H9 (cell line): ENCODE measurements around the gene ROR1. TPM values are rescaled to one million over a fixed set of nuclear protein-coding genes. Genes with fewer than 3 reads are reported as not detected.

Source experiments
- DNase-seq: peaks from one replicate; pipeline ENCODE4 v3.0.0-alpha.2; 2017
- H2AFZ ChIP-seq: one replicate; pipeline ENCODE4 v1.6.1; 2013; ENCODE audit warnings: mild to moderate bottlenecking, low read length, control low read depth, moderate library complexity
- H2AK5ac ChIP-seq: 2 replicates; pipeline ENCODE4 v1.6.1; 2013; ENCODE audit warnings: low read length, control low read depth, mixed read lengths; ENCODE audit not compliant: insufficient read length
- H2BK120ac ChIP-seq: one replicate; pipeline ENCODE4 v1.6.1; 2013; ENCODE audit warnings: low read depth, mild to moderate bottlenecking, low read length, control low read depth, inconsistent platforms; ENCODE audit not compliant: poor library complexity, severe bottlenecking
- H2BK12ac ChIP-seq: 2 replicates; pipeline ENCODE4 v1.6.1; 2013; ENCODE audit warnings: low read length, control low read depth, mixed read lengths, low read depth; ENCODE audit not compliant: insufficient read length
- H2BK15ac ChIP-seq: 2 replicates; pipeline ENCODE4 v1.6.1; 2013; ENCODE audit warnings: low read depth, low read length, control low read depth
- H2BK20ac ChIP-seq: one replicate; pipeline ENCODE4 v1.6.1; 2013; ENCODE audit warnings: low read depth, mild to moderate bottlenecking, low read length, control low read depth, inconsistent platforms; ENCODE audit not compliant: poor library complexity, severe bottlenecking
- H2BK5ac ChIP-seq: 2 replicates; pipeline ENCODE4 v1.6.1; 2013; ENCODE audit warnings: low read length, control low read depth, mixed read lengths; ENCODE audit not compliant: insufficient read length
- H3K14ac ChIP-seq: 2 replicates; pipeline ENCODE4 v1.6.1; 2013; ENCODE audit warnings: low read length, control low read depth; ENCODE audit not compliant: insufficient read depth
- H3K18ac ChIP-seq: 2 replicates; pipeline ENCODE4 v1.6.1; 2013; ENCODE audit warnings: low read depth, mild to moderate bottlenecking, mixed read lengths, low read length, control low read depth; ENCODE audit not compliant: insufficient read length
- H3K23ac ChIP-seq: 2 replicates; pipeline ENCODE4 v1.6.1; 2013; ENCODE audit warnings: low read length, control low read depth, mixed read lengths, low read depth; ENCODE audit not compliant: insufficient read length
- H3K23me2 ChIP-seq: 2 replicates; pipeline ENCODE4 v1.6.1; 2013; ENCODE audit warnings: low read depth, mild to moderate bottlenecking, mixed read lengths, low read length, control low read depth; ENCODE audit not compliant: insufficient read length, poor library complexity, severe bottlenecking
- H3K27ac ChIP-seq: 2 replicates; pipeline ENCODE4 v1.5.1; 2013; ENCODE audit warnings: low read length, control low read depth, mixed read lengths, low read depth; ENCODE audit not compliant: insufficient read length
- H3K27me3 ChIP-seq: 2 replicates; pipeline ENCODE4 v1.6.1; 2013; ENCODE audit warnings: low read length, control low read depth, inconsistent platforms; ENCODE audit not compliant: insufficient read depth
- H3K4ac ChIP-seq: 2 replicates; pipeline ENCODE4 v1.6.1; 2013; ENCODE audit warnings: low read depth, mild to moderate bottlenecking, control low read depth, inconsistent platforms, low read length, moderate library complexity
- H3K4me1 ChIP-seq: 2 replicates; pipeline ENCODE4 v1.6.1; 2013; ENCODE audit warnings: low read length, control low read depth, inconsistent platforms; ENCODE audit not compliant: insufficient read depth
- H3K4me2 ChIP-seq: 2 replicates; pipeline ENCODE4 v1.6.1; 2013; ENCODE audit warnings: low read length, control low read depth, mixed read lengths; ENCODE audit not compliant: insufficient read length, insufficient read depth
- H3K56ac ChIP-seq: 2 replicates; pipeline ENCODE4 v1.6.1; 2013; ENCODE audit warnings: low read depth, mild to moderate bottlenecking, mixed read lengths, low read length, control low read depth; ENCODE audit not compliant: insufficient read length
- H3K79me1 ChIP-seq: 2 replicates; pipeline ENCODE4 v1.6.1; 2013; ENCODE audit warnings: low read depth, mild to moderate bottlenecking, moderate library complexity, low read length, control low read depth, inconsistent platforms; ENCODE audit not compliant: insufficient read depth, poor library complexity, severe bottlenecking
- H3K79me2 ChIP-seq: 2 replicates; pipeline ENCODE4 v1.6.1; 2013; ENCODE audit warnings: low read length, control low read depth, inconsistent platforms; ENCODE audit not compliant: insufficient read depth
- H3K9ac ChIP-seq: 2 replicates; pipeline ENCODE4 v1.6.1; 2013; ENCODE audit warnings: low read length, control low read depth, mixed read lengths; ENCODE audit not compliant: insufficient read length; ENCODE audit errors: extremely low read depth
- H3K9me3 ChIP-seq: one replicate; pipeline ENCODE4 v1.6.1; 2013; ENCODE audit warnings: low read depth, low read length, inconsistent platforms; ENCODE audit not compliant: control insufficient read depth
- H3T11ph ChIP-seq: one replicate; pipeline ENCODE4 v1.6.1; 2013; ENCODE audit warnings: mild to moderate bottlenecking, low read length, control low read depth, inconsistent platforms
- H4K20me1 ChIP-seq: one replicate; pipeline ENCODE4 v1.6.1; 2013; ENCODE audit not compliant: control insufficient read depth, insufficient read length, insufficient read depth
- H4K5ac ChIP-seq: 2 replicates; pipeline ENCODE4 v1.6.1; 2013; ENCODE audit warnings: low read depth, mild to moderate bottlenecking, mixed read lengths, low read length, control low read depth; ENCODE audit not compliant: insufficient read length
- H4K8ac ChIP-seq: replicated peaks from 2 replicates; pipeline ENCODE4 v1.6.1; 2013; ENCODE audit warnings: low read length, control low read depth, mixed read lengths, low read depth; ENCODE audit not compliant: insufficient read length
- H4K91ac ChIP-seq: 2 replicates; pipeline ENCODE4 v1.6.1; 2013; ENCODE audit warnings: low read depth, mild to moderate bottlenecking, moderate library complexity, mixed read lengths, low read length, control low read depth; ENCODE audit not compliant: insufficient read length
- H3K27ac Mint-ChIP-seq, 3 experiments: 2 replicates in 2 of 3; 3 replicates in 1 of 3; pipeline ENCODE4 v1.8.0; 2020 to 2021; ENCODE audit warnings: mixed read lengths in 3 of 3, mild to moderate bottlenecking in 1 of 3, moderate library complexity in 1 of 3
- H3K27me3 Mint-ChIP-seq: 2 replicates; pipeline ENCODE4 v1.8.0; 2021; ENCODE audit warnings: low read depth, mild to moderate bottlenecking, moderate library complexity, mixed read lengths
- H3K36me3 Mint-ChIP-seq, 3 experiments: 2 replicates in 2 of 3; 3 replicates in 1 of 3; pipeline ENCODE4 v1.8.0; 2020 to 2021; ENCODE audit warnings: low read depth in 3 of 3, mixed read lengths in 3 of 3; ENCODE audit not compliant: insufficient read depth in 1 of 3
- H3K4me1 Mint-ChIP-seq, 2 experiments: 2 replicates each; pipeline ENCODE4 v1.8.0; 2020; ENCODE audit warnings: mixed read lengths in 2 of 2
- H3K4me3 Mint-ChIP-seq, 2 experiments: 2 replicates in 1 of 2; 3 replicates in 1 of 2; pipeline ENCODE4 v1.8.0; 2020 to 2021; ENCODE audit warnings: mild to moderate bottlenecking in 2 of 2, mixed read lengths in 2 of 2, moderate library complexity in 1 of 2
- H3K9me3 Mint-ChIP-seq, 2 experiments: 2 replicates in 1 of 2; 3 replicates in 1 of 2; pipeline ENCODE4 v1.8.0; 2020; ENCODE audit warnings: mild to moderate bottlenecking in 2 of 2, mixed read lengths in 2 of 2, moderate library complexity in 1 of 2
- WGBS: extraction: QIAGEN DNeasy Blood & Tissue Kit; methylation state at CpG from one replicate; pipeline ENCODE4 v1.1.7; 2013; ENCODE audit warnings: missing lambda C conversion rate, low lambda C conversion rate, mixed read lengths; ENCODE audit not compliant: insufficient read length; ENCODE audit errors: extremely low coverage; 5-methylcytosine and 5-hydroxymethylcytosine counted together
- total RNA-seq: library from RNA; stranded (reverse); gene quantifications from 2 replicates; pipeline ENCODE4 v1.2.1, GENCODE V29; 2021
- TF ChIP-seq, protein P1 (sequence below): fragments of 200-600 bp; sonication (generic); conservative IDR thresholded peaks from 3 replicates; pipeline ENCODE4 v1.8.0; 2021; ENCODE audit warnings: antibody characterized with exemption, mild to moderate bottlenecking

The ROR1 gene
- total RNA-seq, 1 experiment from 2014 or later: 75.9 TPM

DNA sequence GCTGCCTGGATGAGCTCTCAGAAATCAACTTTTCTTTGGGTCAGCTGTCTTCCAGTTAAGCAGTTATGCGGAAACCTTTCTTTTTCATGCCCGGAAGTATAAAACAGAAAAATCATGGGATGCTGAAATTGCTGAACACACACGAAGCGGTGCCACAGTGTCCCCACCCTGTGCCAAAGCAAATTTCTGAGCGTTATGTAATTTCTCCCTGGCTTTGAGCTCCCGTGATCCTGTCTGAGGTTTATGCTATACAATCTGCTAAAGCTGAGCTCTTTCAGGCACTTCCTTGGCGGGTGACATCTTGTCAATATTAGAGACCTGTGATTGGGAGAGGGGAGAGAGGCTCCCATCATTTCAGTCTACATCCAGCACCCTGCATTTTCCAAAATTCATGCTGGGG, 201.7 kb downstream of the ROR1 start:
- Histone ChIP-seq H3K9me3 (no peaks in the 10 kb centered on the region), H3K4me1 (peaks cover 1% of the 10 kb centered on the region; the same call in 1 of the 2 replicates), H3K56ac (no peak overlapping the region), H3T11ph (no peak overlapping the region), H3K27me3 (no peaks in the 10 kb centered on the region), H3K14ac (no peak overlapping the region), H2AK5ac (no peak overlapping the region), H3K9ac (no peak overlapping the region), H4K8ac (no peak overlapping the region), H2BK120ac (no peak overlapping the region), H2BK12ac (no peak overlapping the region), H2BK20ac (no peak overlapping the region), H3K23me2 (no peaks in the 10 kb centered on the region), H2AFZ (no peak overlapping the region), H3K4me2 (no peak overlapping the region), H2BK15ac (no peak overlapping the region), H3K79me2 (peaks cover 4% of the 10 kb centered on the region; the same call in 1 of the 2 replicates), H3K27ac (no peak overlapping the region), H4K5ac (no peak overlapping the region), H4K20me1 (no peaks in the 10 kb centered on the region), H2BK5ac (no peak overlapping the region), H3K18ac (no peak overlapping the region), H3K4ac (no peak overlapping the region), H3K79me1 (peaks cover 3% of the 10 kb centered on the region), H4K91ac (no peak overlapping the region), H3K23ac (no peak overlapping the region)
- no peaks in the 10 kb centered on the region for H3K9me3 Mint-ChIP-seq
- peaks cover 0 to 4% (median 0%) of the 10 kb centered on the region in 3 experiments; a peak in 1 of 7 replicates for H3K36me3 Mint-ChIP-seq
- TF ChIP-seq, protein P1, sequence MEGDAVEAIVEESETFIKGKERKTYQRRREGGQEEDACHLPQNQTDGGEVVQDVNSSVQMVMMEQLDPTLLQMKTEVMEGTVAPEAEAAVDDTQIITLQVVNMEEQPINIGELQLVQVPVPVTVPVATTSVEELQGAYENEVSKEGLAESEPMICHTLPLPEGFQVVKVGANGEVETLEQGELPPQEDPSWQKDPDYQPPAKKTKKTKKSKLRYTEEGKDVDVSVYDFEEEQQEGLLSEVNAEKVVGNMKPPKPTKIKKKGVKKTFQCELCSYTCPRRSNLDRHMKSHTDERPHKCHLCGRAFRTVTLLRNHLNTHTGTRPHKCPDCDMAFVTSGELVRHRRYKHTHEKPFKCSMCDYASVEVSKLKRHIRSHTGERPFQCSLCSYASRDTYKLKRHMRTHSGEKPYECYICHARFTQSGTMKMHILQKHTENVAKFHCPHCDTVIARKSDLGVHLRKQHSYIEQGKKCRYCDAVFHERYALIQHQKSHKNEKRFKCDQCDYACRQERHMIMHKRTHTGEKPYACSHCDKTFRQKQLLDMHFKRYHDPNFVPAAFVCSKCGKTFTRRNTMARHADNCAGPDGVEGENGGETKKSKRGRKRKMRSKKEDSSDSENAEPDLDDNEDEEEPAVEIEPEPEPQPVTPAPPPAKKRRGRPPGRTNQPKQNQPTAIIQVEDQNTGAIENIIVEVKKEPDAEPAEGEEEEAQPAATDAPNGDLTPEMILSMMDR: no peak
- DNase-seq: no peak
- peaks cover 20 to 42% of the 10 kb centered on the region in 2 experiments for H3K4me1 Mint-ChIP-seq
- WGBS: no CpG with 5 or more reads among the region's 7 CpGs
- H3K27ac Mint-ChIP-seq: peak overlapping the region in 2 of 3 experiments; percentile 5 to 36; a peak in 1 of 7 replicates
- H3K27me3 Mint-ChIP-seq: no peaks in the 10 kb centered on the region
- no peak overlapping the region for H3K4me3 Mint-ChIP-seq
